Fibroblast of lung (primary cell): ENCODE results near the gene PLB1.

Experiments used
- CTCF ChIP-seq, 2 donors: IDR thresholded peaks in 1 of 2; conservative IDR thresholded peaks in 1 of 2; 1 replicate in 1 of 2; 2 replicates in 1 of 2; pipeline ENCODE4 v1.5.1; 2011 to 2012; ENCODE audit warnings: low read length in 2 of 2, control low read depth in 1 of 2, inconsistent platforms in 1 of 2, low read depth in 1 of 2, mild to moderate bottlenecking in 1 of 2
- EZH2 ChIP-seq: IDR thresholded peaks from 2 replicates; pipeline ENCODE4 v1.5.1; 2012; ENCODE audit warnings: low read length, control low read depth, mild to moderate bottlenecking; ENCODE audit errors: missing control alignments

GRCh38 chr2:28587526-28588291 is 91.8 kb downstream of the PLB1 start:
- TF ChIP-seq EZH2, result no peak
- TF ChIP-seq CTCF (conservative IDR thresholded peaks at IDR 0.05 in 1 of 2, IDR thresholded peaks at IDR 0.05 in 1 of 2; ENCODE audit: low read depth in 1 of 2, low read length in 2 of 2), result no peak
